GM12874 (cell line): ENCODE data around the gene ONECUT3.

ENCODE experiments used
- CTCF ChIP-seq: IDR thresholded peaks from 2 replicates; pipeline ENCODE4 v1.5.1; 2011; ENCODE audit warnings: low read depth, mild to moderate bottlenecking, control low read depth, low read length, moderate library complexity; ENCODE audit not compliant: insufficient read depth

The ONECUT3 gene

GRCh38 chr19:1804858-1805257 lies 51.6 kb downstream of the ONECUT3 start:
- TF ChIP-seq CTCF: no peak

- no peak for TF ChIP-seq CTCF
Observed at GRCh38 chr19:1805401-1806183, 52.3 kb downstream of the ONECUT3 start.

GRCh38 chr19:1806184-1807029 lies 53.1 kb downstream of the ONECUT3 start:
- TF ChIP-seq CTCF: no peak

- no peak for TF ChIP-seq CTCF
Observed at GRCh38 chr19:1807030-1807694, 53.9 kb downstream of the ONECUT3 start.

- no peak for TF ChIP-seq CTCF
Observed at GRCh38 chr19:1807695-1808394, 54.5 kb downstream of the ONECUT3 start.

- TF ChIP-seq CTCF: no peak
Observed at GRCh38 chr19:1808395-1808731, 55.1 kb downstream of the ONECUT3 start.

- no peak for TF ChIP-seq CTCF
Observed at GRCh38 chr19:1809678-1810077, 56.4 kb downstream of the ONECUT3 start.
